ENCODE results near the gene KAZN.

KAZN gene

DNA sequence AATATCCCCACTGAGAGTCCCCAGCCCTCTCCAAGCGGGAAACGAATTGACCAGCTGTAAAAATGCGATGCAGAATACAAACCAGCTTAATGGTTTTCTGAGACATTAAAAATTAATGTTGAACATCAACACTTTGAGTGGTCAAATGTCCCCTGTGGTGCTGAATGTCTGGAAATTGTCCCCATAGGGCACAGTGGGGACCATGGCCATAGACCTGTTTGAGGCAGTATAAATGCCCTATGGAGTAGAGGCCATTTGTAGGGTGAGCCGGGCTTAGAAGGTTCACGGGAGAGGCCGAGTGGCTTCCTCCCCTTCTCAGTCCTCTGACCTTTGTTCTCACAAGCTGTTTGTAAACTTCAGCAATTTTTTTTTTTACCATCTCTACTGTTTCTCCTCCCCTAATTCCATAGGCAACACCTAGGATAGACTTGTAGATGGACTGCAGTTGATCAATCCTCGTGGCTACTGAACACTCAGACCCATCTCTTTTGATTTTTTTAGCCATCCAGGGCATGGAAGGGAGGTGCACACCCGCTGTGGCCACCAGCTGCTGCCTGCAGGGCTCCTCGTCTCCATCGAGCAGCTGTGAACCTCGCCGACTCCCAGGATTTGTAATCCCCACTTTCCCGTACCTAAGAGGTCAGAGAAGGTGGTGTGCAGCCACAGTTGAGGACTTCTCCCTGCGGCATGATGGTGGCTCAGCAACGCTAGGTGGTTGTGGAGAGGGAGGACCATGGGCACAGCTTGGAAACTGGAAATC is 41.0 kb downstream of the KAZN start:
- in situ Hi-C loops (cut with HindIII; ENCODE audit: low sequenced_read_pairs): no loop called here

DNA sequence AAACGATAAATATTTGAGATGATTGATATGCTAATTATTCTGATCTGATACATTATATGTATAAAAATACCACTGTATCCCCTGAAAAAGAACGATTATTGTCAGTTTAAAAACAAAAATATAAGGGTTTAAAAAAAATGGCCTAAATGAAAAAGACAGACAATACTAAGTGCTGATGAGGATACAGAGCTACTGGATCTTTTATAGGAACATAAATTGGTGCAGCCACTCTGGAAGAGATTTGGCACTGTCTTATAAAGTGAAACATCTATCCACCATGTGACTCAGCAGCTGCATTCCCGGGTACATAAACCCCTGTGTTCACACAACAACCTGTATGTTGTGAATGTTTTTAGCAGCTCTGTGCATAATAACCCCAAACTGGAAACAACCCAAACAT is 44.2 kb downstream of the KAZN start:
- in situ Hi-C loops (cut with HindIII; ENCODE audit: low sequenced_read_pairs): no loop called here

DNA sequence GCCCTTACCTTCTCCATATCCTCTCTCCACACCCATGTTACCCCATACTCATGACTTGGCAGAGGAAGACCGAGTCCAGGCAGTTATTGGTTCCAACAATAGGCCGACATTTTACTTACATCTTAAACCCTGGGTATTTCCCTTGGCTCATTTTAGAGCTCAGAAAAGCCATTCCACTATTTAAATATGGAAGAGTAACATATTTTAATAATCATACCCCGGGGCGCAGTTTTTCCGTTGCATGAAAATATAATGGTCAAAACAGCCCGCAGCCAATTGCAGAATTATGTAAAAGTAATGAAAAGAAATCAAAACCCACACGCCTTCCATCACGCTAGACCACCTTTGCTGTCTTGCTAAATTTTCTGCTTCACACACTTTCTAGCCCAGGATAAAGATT is 48.5 kb downstream of the KAZN start:
- in situ Hi-C loops (cut with HindIII; ENCODE audit: low sequenced_read_pairs): no loop called here

DNA sequence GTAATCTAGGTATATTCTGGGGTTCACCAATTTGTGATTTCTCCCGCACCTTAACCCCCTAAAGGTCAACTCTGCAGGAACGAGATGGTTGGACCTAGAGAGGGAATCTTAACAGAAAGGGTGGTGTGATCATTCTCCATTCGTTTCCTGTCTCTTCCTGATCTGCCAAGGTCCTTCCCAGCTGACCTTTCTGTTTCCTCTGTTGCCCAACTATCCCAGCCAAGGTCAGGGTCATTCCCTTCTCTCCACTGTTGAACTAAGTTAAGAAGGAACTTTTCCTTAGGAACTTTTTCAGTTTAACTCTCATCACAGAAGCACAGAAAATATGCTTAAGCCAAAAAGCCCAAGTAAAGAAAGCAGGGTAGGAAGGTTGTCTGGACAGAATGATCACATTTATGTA is 49.3 kb downstream of the KAZN start:
- in situ Hi-C loops (cut with HindIII; ENCODE audit: low sequenced_read_pairs): no loop called here

DNA sequence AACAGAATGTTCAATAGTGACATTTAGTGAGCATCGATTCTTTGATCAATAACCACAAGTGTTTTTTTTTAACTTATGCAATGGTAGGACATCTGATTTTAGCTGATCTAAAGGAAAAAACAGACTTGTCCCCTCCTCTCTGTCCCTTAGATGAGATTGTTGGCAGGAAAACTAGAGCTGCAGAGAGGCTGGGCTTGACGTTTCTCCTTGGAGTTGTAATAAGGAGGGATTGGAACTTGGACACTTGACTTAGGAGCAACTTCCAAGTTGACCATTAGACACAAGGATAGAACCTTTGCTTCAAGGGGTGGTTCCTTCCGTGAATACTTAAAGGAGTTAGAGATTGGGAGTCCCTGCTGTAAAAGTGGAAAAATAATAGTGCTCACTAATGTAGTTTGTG is 49.9 kb downstream of the KAZN start:
- in situ Hi-C loops (cut with HindIII; ENCODE audit: low sequenced_read_pairs): no loop called here

DNA sequence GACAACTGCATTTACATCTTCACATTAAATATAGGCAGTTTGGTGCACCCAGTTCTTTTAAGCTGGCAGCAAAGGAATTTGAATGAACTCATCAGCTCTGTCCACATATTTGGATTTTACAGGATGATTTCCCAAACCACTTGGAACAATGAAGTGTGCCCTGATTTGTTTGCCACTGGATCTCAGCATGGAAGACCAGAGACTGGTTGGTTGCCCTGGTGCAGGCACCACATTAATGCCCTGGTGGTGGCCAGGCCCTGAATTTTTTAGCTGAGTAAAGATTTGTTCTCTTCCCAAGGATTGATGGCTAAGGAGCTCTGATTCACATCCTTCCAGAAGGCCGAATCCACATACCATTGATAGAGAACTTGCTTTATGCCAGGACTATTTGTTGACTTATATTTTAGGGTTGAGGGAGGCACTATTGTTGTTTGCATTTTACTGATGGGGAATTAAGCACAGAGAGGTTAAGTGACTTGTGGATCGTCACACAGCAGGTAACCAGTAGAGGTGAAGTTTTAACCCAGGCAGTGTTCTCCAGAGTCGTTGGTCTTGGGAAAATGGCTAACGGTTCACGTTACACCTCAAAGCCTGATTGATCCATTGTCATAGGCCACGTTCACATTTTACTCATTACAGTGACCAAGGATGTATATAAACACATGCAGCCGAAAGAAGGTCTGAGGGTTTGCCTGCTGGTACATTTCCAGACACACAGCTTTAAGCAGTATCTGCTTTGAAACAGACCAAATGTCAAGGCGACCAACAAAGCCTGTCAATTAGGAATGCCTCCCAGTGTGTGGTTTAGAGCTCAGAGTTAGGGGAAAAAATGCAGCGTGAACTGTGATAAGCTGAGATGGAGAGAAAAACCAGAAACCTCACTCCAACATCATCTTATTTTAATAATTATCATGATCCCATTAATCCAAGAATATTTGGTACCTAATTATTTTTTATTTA is 50.7 kb downstream of the KAZN start:
- in situ Hi-C loops (cut with HindIII; ENCODE audit: low sequenced_read_pairs): no loop called here

DNA sequence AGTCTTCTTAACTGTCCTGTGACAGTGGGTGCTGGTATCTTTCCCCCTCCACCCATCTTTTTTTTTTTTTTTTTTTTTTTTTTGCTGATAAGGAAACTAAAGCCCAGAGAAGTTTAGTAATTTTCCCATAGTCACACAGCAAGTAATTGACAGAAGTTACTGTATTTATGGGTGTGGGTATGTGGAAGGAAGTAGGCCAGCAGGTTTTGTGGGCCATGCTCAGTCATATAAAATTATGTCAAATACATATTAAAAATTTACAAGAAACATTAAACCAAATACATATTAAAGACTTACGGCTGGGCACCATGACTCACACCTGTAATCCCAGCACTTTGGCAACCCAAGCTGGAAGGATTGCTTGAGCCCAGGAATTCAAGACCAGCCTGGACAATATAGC is 51.5 kb downstream of the KAZN start:
- in situ Hi-C loops (cut with HindIII; ENCODE audit: low sequenced_read_pairs): no loop called here

DNA sequence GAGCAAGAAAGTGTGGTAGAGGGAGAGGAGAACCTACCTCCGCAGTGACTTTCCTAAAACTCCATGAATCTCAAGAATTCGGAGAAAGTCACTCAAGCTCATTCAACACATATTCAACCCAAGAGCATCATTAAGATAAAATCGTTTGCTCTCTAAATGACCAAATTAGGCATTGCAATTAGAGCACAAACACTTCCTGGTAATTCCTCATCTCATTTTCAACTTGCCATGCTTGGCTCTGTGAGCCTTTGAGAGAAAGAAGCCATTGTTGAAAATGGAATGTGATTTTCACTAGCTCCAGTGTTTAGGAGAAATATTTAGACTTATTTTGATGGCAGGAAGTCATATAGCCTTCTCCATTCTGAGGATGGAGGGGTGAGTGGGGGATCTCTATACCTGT is 52.5 kb downstream of the KAZN start:
- in situ Hi-C loops (cut with HindIII; ENCODE audit: low sequenced_read_pairs): no loop called here

DNA sequence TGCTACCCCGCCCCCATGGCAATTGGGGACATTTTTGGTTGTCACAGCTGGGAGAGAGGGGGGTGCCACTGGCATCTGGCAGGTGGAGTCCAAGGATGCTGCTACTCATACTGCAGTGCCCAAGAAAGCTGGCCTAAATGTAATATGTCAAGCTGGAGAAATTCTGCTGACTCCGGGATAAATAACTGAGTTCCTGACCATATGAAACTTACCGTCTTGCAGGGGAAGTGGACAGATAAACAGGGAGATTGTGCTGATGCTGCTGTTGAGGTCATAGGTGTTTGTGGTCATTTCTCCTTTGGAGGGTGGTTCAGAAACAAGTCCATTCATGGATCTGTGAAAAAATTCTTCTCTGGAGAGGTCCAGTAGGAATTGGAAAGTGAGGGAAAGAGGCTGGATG is 54.4 kb downstream of the KAZN start:
- in situ Hi-C loops (cut with HindIII; ENCODE audit: low sequenced_read_pairs): no loop called here

DNA sequence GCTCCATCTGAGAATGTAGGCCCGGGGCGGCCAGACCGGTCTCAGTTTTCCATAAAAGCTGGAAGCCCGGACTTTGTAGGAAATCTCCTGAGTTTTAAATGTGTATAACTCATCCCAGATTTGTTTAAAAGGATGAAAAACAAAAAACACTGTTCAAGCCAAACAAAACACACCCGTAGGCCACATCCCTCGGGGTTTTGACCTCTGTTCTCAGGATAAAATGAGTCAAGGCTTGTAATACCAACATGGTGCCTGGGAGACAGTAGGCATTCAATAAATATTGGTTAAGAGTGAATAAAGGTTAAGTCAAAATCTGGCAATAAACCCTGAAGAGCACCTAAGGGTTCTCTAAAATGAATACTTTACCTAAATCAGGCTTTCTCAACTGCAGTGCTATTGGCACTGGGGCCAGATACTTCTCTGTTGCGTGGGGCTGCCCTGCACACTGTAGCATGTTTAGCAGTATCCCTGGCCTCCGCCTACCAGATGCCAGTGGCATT is 55.0 kb downstream of the KAZN start:
- in situ Hi-C loops (cut with HindIII; ENCODE audit: low sequenced_read_pairs): no loop called here

DNA sequence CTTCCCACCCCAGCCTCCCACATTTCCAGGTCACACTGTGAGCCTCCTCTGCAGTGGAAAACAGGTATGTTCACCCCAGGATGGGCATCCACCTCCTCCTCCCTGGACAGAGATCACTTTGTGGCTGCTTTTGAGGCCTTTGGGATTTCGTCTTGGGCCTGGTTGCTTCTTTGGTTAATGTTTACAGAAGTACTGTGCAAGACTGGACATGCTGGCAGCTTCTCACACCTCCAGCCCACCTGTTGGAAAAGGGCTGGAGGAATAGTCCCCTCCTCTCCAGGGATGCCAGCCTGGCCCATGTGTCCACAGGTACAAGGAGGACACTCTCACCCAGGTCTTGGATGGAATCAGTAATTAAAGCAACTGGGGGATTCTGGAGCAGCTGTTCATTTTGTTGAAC is 56.1 kb downstream of the KAZN start:
- in situ Hi-C loops (cut with HindIII; ENCODE audit: low sequenced_read_pairs): no loop called here

DNA sequence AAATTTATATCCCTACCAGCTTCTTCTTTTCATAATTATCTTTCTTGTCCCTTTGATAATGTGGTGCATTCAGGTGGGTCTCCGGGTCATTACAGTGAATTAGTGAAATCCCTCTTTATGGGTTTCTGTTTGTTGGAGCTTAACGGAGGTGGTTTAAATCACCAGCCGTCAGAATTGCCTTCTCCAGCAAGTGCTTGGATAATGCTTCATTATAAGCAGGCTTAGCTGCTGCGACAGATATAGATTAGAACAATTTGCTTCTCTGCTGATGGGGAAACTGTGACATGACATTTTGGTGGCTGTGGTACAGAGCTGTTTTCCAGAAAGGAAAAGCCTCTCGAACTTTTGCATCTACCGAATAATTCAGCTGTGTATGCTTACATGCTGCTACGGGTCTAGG is 56.9 kb downstream of the KAZN start:
- in situ Hi-C loops (cut with HindIII; ENCODE audit: low sequenced_read_pairs): no loop called here

DNA sequence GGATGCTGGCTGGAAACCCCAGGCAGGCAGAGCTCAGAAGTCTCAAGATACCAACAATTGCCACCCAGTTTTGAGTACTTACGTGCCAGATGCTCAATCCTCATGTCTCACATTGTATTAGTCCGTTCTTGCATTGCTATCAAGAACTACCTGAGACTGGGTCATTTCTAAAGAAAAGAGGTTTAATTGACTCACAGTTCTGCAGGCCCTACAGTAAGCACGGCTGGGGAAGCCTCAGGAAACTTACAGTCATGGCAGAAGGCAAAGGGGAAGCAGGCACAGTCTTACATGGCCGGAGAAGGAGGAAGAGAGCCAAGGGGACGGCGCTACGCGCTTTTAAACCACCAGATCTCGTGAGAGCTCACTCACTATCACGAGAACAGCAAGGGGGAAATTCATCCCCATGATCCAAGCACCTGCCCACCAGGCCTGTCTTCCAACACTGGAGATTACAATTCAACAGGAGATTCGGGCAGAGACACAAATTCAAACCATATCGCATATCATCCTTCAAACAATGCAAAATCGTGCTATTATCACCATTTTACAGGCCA is 58.0 kb downstream of the KAZN start:
- in situ Hi-C loops (cut with HindIII; ENCODE audit: low sequenced_read_pairs): no loop called here

DNA sequence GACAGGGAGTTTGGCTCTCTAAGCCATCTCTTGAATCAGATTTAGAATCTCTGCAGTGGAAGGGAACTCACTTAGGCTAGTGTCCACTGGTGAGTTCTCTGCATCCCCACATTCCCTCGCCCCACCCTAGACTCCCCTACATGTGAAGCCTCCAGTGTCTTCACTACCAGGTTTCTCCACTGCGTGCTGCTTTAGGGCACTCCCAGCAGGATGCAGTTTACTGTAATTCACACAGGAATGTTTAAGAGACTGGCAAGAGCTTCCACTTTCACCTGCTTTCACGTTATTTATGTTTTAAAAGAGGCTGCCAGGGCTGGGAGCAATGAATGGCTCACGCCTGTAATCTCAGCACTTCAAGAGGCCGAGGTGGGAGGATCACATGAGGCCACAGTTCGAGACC is 60.2 kb downstream of the KAZN start:
- in situ Hi-C loops (cut with HindIII; ENCODE audit: low sequenced_read_pairs): no loop called here

DNA sequence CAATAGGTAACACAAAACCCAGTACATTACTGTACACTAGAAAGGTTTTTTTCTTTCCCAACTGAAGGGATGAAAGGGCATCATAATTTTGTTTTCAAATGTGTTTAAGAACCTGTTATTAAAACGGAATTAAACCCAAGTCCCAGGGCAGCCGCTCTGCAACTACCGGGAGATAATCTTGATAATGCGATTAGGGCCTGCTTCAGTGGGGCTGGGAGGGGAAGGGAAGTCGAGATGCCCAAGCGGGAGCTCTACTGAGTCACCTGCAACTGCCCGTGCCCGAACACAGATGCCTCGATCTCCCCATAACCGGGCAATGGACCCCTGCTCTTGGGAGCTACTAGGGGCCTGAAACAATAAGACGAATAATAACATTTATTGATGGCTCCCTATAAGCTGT is 61.4 kb downstream of the KAZN start:
- in situ Hi-C loops (cut with HindIII; ENCODE audit: low sequenced_read_pairs): no loop called here

DNA sequence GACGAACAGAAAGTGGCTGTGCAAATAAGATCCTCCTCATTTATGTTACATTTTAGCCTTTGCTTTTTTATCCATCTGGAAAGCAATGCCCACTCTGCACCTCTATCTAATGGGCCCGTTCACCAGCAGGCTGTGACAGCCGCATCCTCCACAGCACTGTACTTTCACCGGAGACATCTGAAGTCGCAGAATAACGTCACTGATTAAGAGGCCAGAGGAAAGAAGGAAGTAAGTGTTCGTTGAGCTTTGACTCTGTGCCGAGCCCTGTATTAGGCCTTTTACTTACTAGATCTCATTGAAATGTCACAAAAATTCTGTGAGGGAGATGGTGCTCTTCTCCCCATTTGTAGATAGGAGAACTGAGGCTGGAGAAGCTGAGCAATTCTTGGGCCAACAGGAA is 62.3 kb downstream of the KAZN start:
- in situ Hi-C loops (cut with HindIII; ENCODE audit: low sequenced_read_pairs): no loop called here

DNA sequence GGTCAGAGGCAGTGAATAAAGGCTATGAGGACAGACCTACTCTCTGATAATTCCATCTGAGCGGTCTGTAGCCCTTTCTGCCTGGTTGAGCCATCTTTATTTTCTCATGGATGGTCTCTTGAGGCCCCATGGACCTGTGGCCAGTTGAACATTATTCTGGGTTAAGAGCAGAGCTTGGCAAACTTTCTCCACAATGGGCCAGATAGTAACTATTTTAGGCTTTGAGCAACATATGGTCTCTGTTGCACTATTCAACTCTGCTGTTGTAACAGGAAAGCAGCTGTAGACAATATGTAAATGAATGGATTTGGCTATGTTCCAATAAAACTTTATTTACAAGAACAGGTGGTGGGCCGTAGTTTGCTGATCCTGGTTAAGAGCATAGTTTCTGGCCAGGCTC is 62.7 kb downstream of the KAZN start:
- in situ Hi-C loops (cut with HindIII; ENCODE audit: low sequenced_read_pairs): no loop called here

DNA sequence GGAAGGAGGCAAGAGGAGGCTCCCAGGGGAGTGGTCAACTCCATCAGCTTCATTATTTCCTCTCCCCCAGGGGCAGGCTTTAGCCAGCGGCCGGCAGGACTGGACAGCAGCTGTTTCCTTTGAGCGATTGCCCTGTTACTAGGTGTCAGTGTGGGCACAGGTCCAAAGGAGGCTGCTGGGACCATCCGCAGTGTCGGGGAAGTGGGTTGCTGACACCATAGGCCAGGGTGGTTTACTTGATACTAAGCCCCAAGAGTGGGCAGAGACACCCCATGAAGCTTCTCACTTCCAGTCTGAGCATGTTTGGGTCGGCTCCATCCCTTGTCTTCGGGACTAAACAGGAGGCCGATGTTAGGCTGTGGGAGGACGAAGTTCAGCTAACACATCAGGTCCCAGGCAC is 63.6 kb downstream of the KAZN start:
- in situ Hi-C loops (cut with HindIII; ENCODE audit: low sequenced_read_pairs): no loop called here

DNA sequence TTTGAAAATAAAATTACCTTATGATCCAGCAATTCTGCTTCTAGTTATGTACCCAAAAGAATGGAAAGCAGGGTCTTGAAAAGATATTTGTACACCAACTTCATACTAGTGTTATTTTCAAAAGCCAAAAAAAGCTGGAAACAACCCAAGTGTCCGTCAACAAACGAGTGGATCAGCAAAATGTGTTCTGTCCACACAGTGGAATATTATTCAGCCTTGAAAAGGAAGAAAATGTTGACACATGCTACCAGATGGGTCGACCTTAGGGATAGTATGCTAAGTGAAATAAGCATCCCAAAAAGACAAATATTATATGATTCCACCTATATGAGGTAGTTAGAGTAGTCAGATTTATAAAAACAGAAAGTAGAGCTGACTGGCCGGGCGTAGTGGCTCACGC is 65.3 kb downstream of the KAZN start:
- in situ Hi-C loops (cut with HindIII; ENCODE audit: low sequenced_read_pairs): no loop called here

DNA sequence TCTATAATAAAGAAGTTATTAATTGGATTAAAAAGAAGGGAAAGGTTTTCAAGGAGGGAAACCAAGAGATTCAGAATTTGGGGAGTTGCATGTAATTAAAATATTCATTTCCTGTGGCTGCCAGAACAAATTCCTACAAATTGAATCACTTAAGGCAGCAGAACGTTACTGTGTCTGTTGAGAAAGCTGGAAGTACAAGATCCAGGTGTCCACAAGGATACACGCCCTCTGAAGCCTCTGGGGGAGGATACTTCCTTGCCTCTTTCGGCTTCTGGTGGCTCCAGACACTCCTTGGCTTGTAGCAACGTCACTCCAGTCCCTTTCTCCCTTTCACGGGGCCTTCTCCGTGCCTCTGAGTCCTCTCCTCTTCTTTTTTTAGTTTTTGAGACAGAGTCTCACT is 67.9 kb downstream of the KAZN start:
- in situ Hi-C loops (cut with HindIII; ENCODE audit: low sequenced_read_pairs): no loop called here

DNA sequence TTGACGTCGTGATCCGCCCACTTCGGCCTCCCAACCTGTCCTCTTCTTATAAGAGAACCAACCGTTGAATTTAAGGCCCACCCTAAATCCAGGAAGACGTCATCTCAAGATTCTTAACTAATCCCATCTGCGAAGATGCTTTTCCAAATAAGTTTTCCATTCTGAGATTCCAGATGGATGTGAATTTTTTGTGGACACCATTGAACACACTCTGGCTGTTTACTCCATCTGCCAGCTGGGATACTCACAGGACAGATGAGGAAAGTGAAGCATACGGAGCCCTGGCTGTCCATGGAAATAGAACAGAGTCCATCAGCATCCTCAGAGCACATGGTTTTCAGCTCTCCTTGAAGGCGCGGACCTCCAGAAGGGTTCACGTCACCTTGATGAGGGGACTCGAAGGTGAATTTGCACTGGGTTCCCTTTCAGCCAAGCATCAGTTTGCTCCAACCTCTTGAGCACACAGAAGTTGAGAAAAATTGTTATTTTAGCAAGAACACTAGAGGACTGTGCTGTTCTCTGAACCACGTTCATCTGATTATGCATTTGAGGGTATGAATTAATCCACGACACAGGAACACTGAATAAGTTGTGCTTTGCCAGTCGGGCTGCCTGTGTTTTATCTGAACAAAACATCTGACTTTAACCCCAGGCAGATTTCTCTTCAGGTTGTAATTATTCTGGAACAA is 68.6 kb downstream of the KAZN start:
- in situ Hi-C loops (cut with HindIII; ENCODE audit: low sequenced_read_pairs): no loop called here
